Activated CD4-positive, alpha-beta T cell treated with anti-CD3 and anti-CD28 coated beads, Interleukin-2, amount 10 ng/mL, durations not matched to agents 7 days and 5 days (primary cell): ENCODE data around the gene SYCP2. TPM values are rescaled to one million over a fixed set of nuclear protein-coding genes. Genes with fewer than 3 reads are reported as not detected.
A peak's percentile ranks its signal among the peaks of the same experiment; 100 is the strongest.

ENCODE experiments used
- CTCF ChIA-PET: fragments of 350-600 bp; sonication (Branson Sonifier 250); formaldehyde crosslinking; loops from one replicate; lab custom pipeline; 2021; ENCODE audit warnings: antibody characterized with exemption; lab: Charles Lee
- POLR2A ChIA-PET: fragments of 350-600 bp; sonication (Branson Sonifier 250); formaldehyde crosslinking; loops from one replicate; lab custom pipeline; 2021; ENCODE audit warnings: antibody characterized with exemption; lab: Charles Lee
- DNase-seq: peaks from one replicate; pipeline ENCODE4 v3.0.0-alpha.2; 2020
- H3K27ac Mint-ChIP-seq: one replicate; pipeline ENCODE4 v1.8.0; 2021; ENCODE audit warnings: mild to moderate bottlenecking, moderate library complexity, mixed read lengths
- H3K27me3 Mint-ChIP-seq: one replicate; pipeline ENCODE4 v1.8.0; 2021; ENCODE audit warnings: mixed read lengths
- H3K36me3 Mint-ChIP-seq: one replicate; pipeline ENCODE4 v1.8.0; 2021; ENCODE audit warnings: low read depth, mixed read lengths
- H3K4me1 Mint-ChIP-seq: one replicate; pipeline ENCODE4 v1.8.0; 2021; ENCODE audit warnings: mixed read lengths
- H3K4me3 Mint-ChIP-seq: one replicate; pipeline ENCODE4 v1.8.0; 2021; ENCODE audit warnings: mild to moderate bottlenecking, moderate library complexity, mixed read lengths
- H3K9me3 Mint-ChIP-seq: one replicate; pipeline ENCODE4 v1.8.0; 2021; ENCODE audit warnings: mixed read lengths
- total RNA-seq, 2 experiments: library from RNA; stranded (reverse); gene quantifications; one replicate each; pipeline ENCODE4 v1.2.3, GENCODE V29; 2021

The SYCP2 gene
- total RNA-seq, 2 experiments from 2014 or later: 7.6 to 9.1 TPM

- POLR2A ChIA-PET: no interaction called here
- no peak for DNase-seq
- H3K9me3 Mint-ChIP-seq: no peaks in the 10 kb centered on the region
- peaks cover 20% of the 10 kb centered on the region for H3K27me3 Mint-ChIP-seq
- no peak overlapping the region for H3K4me3 Mint-ChIP-seq
- CTCF ChIA-PET: no interaction called here
- no peak overlapping the region for H3K27ac Mint-ChIP-seq
- no peaks in the 10 kb centered on the region for H3K4me1 Mint-ChIP-seq
- H3K36me3 Mint-ChIP-seq: no peaks in the 10 kb centered on the region
These were observed 95.6 kb downstream of the SYCP2 start for GRCh38 chr20:59837623-59838394.

GRCh38 chr20:59836767-59837166 is 96.7 kb downstream of the SYCP2 start:
- H3K27ac Mint-ChIP-seq: no peak overlapping the region
- H3K4me1 Mint-ChIP-seq: no peaks in the 10 kb centered on the region
- H3K9me3 Mint-ChIP-seq: no peaks in the 10 kb centered on the region

GRCh38 chr20:59835448-59836395 is 97.7 kb downstream of the SYCP2 start:
- no peaks in the 10 kb centered on the region for H3K9me3 Mint-ChIP-seq
- ChIA-PET CTCF (no interaction called here), POLR2A (no interaction called here)
- H3K4me1 Mint-ChIP-seq: no peaks in the 10 kb centered on the region
- no peak for DNase-seq
- no peak overlapping the region for H3K4me3 Mint-ChIP-seq
- peaks cover 18% of the 10 kb centered on the region for H3K27me3 Mint-ChIP-seq
- H3K27ac Mint-ChIP-seq: no peak overlapping the region
- H3K36me3 Mint-ChIP-seq: no peaks in the 10 kb centered on the region

More at GRCh38 chr20:59836767-59837166, 96.7 kb downstream of the SYCP2 start:
- no peak for DNase-seq
- Mint-ChIP-seq H3K4me3 (no peak overlapping the region), H3K36me3 (no peaks in the 10 kb centered on the region), H3K27me3 (peaks cover 18% of the 10 kb centered on the region)
- CTCF ChIA-PET: no interaction called here
- POLR2A ChIA-PET: no interaction called here

GRCh38 chr20:59835057-59835447 is 98.4 kb downstream of the SYCP2 start:
- Mint-ChIP-seq H3K4me1 (no peaks in the 10 kb centered on the region), H3K4me3 (no peak overlapping the region), H3K27me3 (peaks cover 18% of the 10 kb centered on the region), H3K36me3 (no peaks in the 10 kb centered on the region), H3K9me3 (no peaks in the 10 kb centered on the region), H3K27ac (no peak overlapping the region)
- CTCF ChIA-PET: no interaction called here
- DNase-seq: no peak
- POLR2A ChIA-PET: no interaction called here

DNA sequence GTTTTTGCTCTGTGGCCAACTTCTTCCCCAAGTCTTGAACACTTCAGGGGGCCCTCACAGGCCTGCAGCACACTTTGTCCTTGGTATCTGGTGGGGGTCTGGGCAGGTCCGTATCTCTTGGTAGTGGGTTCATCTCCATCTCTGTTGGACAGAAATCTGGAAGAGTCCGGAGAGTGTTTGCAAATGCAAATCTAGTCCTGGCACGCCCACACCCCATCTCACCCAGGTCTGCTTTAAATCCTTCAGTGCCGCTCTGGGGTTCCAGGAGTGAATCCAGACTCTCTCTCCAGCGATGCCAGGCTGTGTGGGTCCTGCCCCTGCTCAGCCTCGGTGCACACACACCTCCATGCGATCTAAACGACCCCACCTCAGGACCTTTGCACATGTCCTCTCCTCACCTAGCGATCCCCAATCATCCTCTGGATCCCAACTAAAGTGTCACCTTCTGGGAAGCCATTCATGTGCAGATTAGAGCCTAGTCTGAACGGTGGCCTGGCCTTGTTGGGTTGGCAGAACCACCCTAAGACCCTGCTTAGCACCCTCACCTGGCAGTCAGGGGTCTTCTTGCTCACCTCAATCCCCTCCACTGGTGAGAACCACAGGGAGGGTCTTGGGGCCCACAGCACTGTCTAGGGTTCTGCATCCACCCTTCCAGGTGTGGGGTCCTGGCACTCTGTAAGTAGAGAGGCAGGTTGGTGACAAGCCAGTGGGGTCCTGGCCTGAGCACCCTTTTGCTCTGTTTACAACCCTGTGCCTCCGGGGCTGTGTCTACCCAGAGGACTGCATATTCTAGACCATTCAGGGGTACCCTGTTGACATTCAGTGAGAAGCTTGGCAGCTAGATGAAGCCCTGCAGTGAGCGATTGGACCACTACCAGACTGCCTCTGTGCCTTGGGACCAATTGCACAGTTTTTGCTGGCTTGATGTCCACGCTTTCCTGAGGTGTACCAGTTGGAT is 100.8 kb downstream of the SYCP2 start:
- H3K27me3 Mint-ChIP-seq: peaks cover 15% of the 10 kb centered on the region
- H3K4me3 Mint-ChIP-seq: no peak overlapping the region
- ChIA-PET CTCF (interaction anchor here (1.4 kb wide), 1 partner anchor 49 kb away, joined by 3 read pairs; no protein-coding TSS in a partner anchor), POLR2A (no interaction called here)
- no peaks in the 10 kb centered on the region for H3K36me3 Mint-ChIP-seq
- H3K4me1 Mint-ChIP-seq: no peaks in the 10 kb centered on the region
- DNase-seq: no peak
- no peaks in the 10 kb centered on the region for H3K9me3 Mint-ChIP-seq
- no peak overlapping the region for H3K27ac Mint-ChIP-seq

DNA sequence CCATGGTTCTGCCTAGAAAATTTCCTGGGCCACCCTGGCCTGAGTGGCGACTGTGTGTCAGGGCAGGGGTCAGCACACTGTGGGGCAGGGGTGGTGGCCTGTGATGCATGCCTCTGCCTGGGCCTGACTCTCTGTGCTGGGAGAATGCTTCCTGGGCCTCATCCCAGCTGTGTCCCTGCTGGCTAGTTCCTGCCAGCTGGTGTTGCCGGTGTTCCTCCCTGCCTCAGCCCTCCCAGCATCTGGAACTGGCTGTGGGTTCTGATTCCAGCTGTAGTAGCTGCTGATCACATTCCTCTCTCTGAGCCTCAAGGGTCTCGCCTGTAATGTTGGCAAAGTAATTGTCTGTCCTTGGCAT is 101.5 kb downstream of the SYCP2 start:
- no peaks in the 10 kb centered on the region for H3K36me3 Mint-ChIP-seq
- H3K27me3 Mint-ChIP-seq: peaks cover 12% of the 10 kb centered on the region
- ChIA-PET CTCF (interaction anchor here (1.4 kb wide), 1 partner anchor 49 kb away, joined by 3 read pairs; no protein-coding TSS in a partner anchor), POLR2A (no interaction called here)
- no peak for DNase-seq
- H3K4me3 Mint-ChIP-seq: no peak overlapping the region
- H3K27ac Mint-ChIP-seq: no peak overlapping the region
- H3K9me3 Mint-ChIP-seq: no peaks in the 10 kb centered on the region
- no peaks in the 10 kb centered on the region for H3K4me1 Mint-ChIP-seq

DNA sequence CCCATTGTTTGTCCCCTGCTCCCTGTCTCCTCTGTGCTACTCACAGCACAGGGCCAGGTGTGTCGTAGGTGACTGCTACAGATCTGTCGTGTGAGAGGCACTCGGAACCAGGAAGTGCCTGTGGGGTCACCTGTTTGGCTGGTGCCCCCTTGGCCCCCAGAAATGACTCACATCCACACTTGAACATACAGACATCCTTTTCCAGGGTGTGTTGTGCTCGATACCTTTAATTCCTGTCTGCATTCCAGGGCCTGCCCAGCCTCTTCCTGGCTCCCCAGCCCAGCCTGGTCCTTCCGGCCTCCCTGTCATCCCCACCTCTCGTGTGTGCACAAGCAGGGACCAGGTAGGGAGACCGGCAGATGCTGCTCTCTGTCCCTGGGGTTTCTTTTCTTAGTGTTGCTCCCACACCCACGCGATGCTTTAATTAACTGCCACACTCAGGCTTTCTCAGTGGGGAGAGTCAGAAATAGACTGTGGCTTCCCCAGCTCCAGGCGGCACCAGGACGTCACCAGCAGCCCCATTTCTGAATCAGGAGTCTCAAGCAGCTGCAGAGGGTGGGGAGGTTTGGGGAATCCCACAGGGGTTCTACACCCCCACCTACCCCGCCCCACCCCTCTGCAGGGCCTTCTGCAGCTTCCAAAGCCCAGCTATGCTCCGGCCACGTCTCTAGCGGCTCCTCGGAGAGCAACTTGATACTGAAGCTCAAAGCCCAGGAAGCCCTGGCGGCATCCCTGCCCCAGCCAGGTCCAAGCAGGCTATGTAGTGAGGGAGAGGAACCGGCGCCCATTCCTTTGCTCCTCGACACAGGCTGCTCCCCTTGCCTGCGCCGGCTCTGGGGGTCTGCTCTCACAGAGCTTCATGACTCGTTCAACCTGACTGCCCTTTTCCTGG is 102.2 kb downstream of the SYCP2 start:
- Mint-ChIP-seq H3K27me3 (peaks cover 7% of the 10 kb centered on the region), H3K4me1 (no peaks in the 10 kb centered on the region), H3K36me3 (no peaks in the 10 kb centered on the region), H3K4me3 (no peak overlapping the region), H3K27ac (no peak overlapping the region), H3K9me3 (no peaks in the 10 kb centered on the region)
- ChIA-PET CTCF (interaction anchor here (1.4 kb wide), 1 partner anchor 48 kb away, joined by 3 read pairs; no protein-coding TSS in a partner anchor), POLR2A (no interaction called here)
- DNase-seq: peak; percentile 3

GRCh38 chr20:59830665-59831023 is 102.8 kb downstream of the SYCP2 start:
- H3K4me3 Mint-ChIP-seq: no peak overlapping the region
- DNase-seq: no peak
- POLR2A ChIA-PET: no interaction called here
- CTCF ChIA-PET: interaction anchor here (1.4 kb wide), 1 partner anchor 47 kb away, joined by 3 read pairs; no protein-coding TSS in a partner anchor
- no peak overlapping the region for H3K27ac Mint-ChIP-seq
- no peaks in the 10 kb centered on the region for H3K4me1 Mint-ChIP-seq
- H3K9me3 Mint-ChIP-seq: no peaks in the 10 kb centered on the region
- H3K36me3 Mint-ChIP-seq: no peaks in the 10 kb centered on the region
- H3K27me3 Mint-ChIP-seq: peaks cover 4% of the 10 kb centered on the region

GRCh38 chr20:59829786-59830664 is 103.4 kb downstream of the SYCP2 start:
- Mint-ChIP-seq H3K4me3 (no peak overlapping the region), H3K9me3 (no peaks in the 10 kb centered on the region), H3K4me1 (no peaks in the 10 kb centered on the region), H3K36me3 (no peaks in the 10 kb centered on the region), H3K27me3 (peaks cover 4% of the 10 kb centered on the region), H3K27ac (no peak overlapping the region)
- CTCF ChIA-PET: no interaction called here
- POLR2A ChIA-PET: no interaction called here
- peak; percentile 2 for DNase-seq

- Mint-ChIP-seq H3K27me3 (no peaks in the 10 kb centered on the region), H3K9me3 (no peaks in the 10 kb centered on the region), H3K36me3 (no peaks in the 10 kb centered on the region), H3K27ac (no peak overlapping the region), H3K4me1 (no peaks in the 10 kb centered on the region), H3K4me3 (no peak overlapping the region)
- ChIA-PET CTCF (no interaction called here), POLR2A (no interaction called here)
- DNase-seq: peak; percentile 4
These were observed 104.2 kb downstream of the SYCP2 start for GRCh38 chr20:59829054-59829785.
